ENCODE measurements around the gene TFF3. TPM values are rescaled to one million over a fixed set of nuclear protein-coding genes. Genes with fewer than 3 reads are reported as not detected.
A peak's percentile ranks its signal among the peaks of the same experiment; 100 is the strongest.

Gene TFF3
- total RNA-seq, 1 donor from 2014 or later = 31.9 TPM

- Histone ChIP-seq H3K4me3 (no peak overlapping the region), H3K4me1 (no peaks in the 10 kb centered on the region), H3K27ac (no peak overlapping the region), H3K9me3 (no peaks in the 10 kb centered on the region), H3K27me3 (no peaks in the 10 kb centered on the region), H3K36me3 (no peaks in the 10 kb centered on the region)
- peak in 1 of 2 donors; percentile 70 for DNase-seq (ENCODE audit: extremely low spot score in 2 of 2)
- TF ChIP-seq POLR2A (IDR thresholded peaks at IDR 0.05) (no peak), CTCF (IDR thresholded peaks at IDR 0.05) (no peak), POLR2AphosphoS5 (IDR thresholded peaks at IDR 0.05; ENCODE audit: insufficient read depth in 1 of 2, low read depth in 1 of 2) (no peak)
- intact Hi-C loops (cut with DNase I) = no loop called here
Measured at GRCh38 chr21:42311816-42312625, 3.2 kb downstream of the TFF3 start.

- no peak for DNase-seq (ENCODE audit: extremely low spot score in 2 of 2)
- Histone ChIP-seq H3K27me3 (no peaks in the 10 kb centered on the region), H3K4me1 (no peaks in the 10 kb centered on the region), H3K27ac (no peak overlapping the region), H3K36me3 (no peaks in the 10 kb centered on the region), H3K9me3 (no peaks in the 10 kb centered on the region), H3K4me3 (no peak overlapping the region)
- intact Hi-C loops (cut with DNase I) = no loop called here
- TF ChIP-seq POLR2A (IDR thresholded peaks at IDR 0.05) = no peak
- TF ChIP-seq CTCF (IDR thresholded peaks at IDR 0.05) = no peak
- no peak for TF ChIP-seq POLR2AphosphoS5 (IDR thresholded peaks at IDR 0.05; ENCODE audit: insufficient read depth in 1 of 2, low read depth in 1 of 2)
Measured at GRCh38 chr21:42311160-42311559, 4.0 kb downstream of the TFF3 start.

GRCh38 chr21:42310411-42311001 is 4.7 kb downstream of the TFF3 start:
- intact Hi-C loops (cut with DNase I) = no loop called here
- H3K27me3 ChIP-seq = no peaks in the 10 kb centered on the region

GRCh38 chr21:42309753-42310213 is 5.4 kb downstream of the TFF3 start:
- no peak overlapping the region for H3K4me3 ChIP-seq
- DNase-seq (ENCODE audit: extremely low spot score in 2 of 2) = no peak
- H3K4me1 ChIP-seq = no peaks in the 10 kb centered on the region
- H3K27me3 ChIP-seq = no peaks in the 10 kb centered on the region
- no peak overlapping the region for H3K27ac ChIP-seq
- H3K9me3 ChIP-seq = no peaks in the 10 kb centered on the region
- H3K36me3 ChIP-seq = no peaks in the 10 kb centered on the region
- intact Hi-C loops (cut with DNase I) = no loop called here
- TF ChIP-seq CTCF (IDR thresholded peaks at IDR 0.05) (peak; percentile 10 to 51 (median 36)), POLR2A (IDR thresholded peaks at IDR 0.05) (no peak)

More at GRCh38 chr21:42310411-42311001, 4.7 kb downstream of the TFF3 start:
- H3K4me1 ChIP-seq = no peaks in the 10 kb centered on the region
- H3K9me3 ChIP-seq = no peaks in the 10 kb centered on the region
- no peaks in the 10 kb centered on the region for H3K36me3 ChIP-seq
- no peak overlapping the region for H3K4me3 ChIP-seq
- H3K27ac ChIP-seq = no peak overlapping the region
- DNase-seq (ENCODE audit: extremely low spot score in 2 of 2) = no peak
- no peak for TF ChIP-seq POLR2A (IDR thresholded peaks at IDR 0.05)
- TF ChIP-seq POLR2AphosphoS5 (IDR thresholded peaks at IDR 0.05; ENCODE audit: insufficient read depth in 1 of 2, low read depth in 1 of 2) = no peak
- TF ChIP-seq CTCF (IDR thresholded peaks at IDR 0.05) = no peak
